ENCODE data around the gene HAPLN2. TPM values are rescaled to one million over a fixed set of nuclear protein-coding genes. Genes with fewer than 3 reads are reported as not detected.

HAPLN2 gene
- total RNA-seq, 1 experiment from 2014 or later: 0.21 TPM

DNA sequence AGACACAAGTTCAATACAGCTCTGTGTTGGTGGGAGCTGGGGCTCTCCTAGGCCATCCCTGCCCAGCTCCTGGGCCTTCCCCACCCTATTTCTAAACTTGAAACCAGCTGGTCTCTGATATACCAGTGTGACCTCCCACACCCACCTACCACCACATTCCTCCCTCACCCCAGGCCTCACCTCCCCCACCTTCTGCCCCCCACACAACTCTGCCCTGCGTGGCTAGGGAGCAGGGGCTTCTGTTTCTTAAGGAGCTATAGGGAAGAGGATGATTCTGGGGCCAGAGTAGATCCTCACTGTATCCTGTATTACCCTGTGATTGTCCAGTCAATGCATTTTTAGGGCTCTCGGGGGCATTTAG lies 41.5 kb downstream of the HAPLN2 start:
- Histone ChIP-seq H3K27ac (ENCODE audit: low read length) (peak overlapping the region; percentile 98), H3K36me3 (ENCODE audit: control insufficient read depth, insufficient read depth, low read length) (no peaks in the 10 kb centered on the region; the same call in 1 of the 2 replicates), H3K9me3 (ENCODE audit: control insufficient read depth, insufficient read depth, low read depth, low read length) (no peaks in the 10 kb centered on the region), H3K4me3 (ENCODE audit: low read depth in 2 of 2, low read length in 2 of 2) (peak overlapping the region; percentile 23 to 69), H3K27me3 (ENCODE audit: control insufficient read depth, insufficient read depth, low read length) (no peaks in the 10 kb centered on the region), H3K4me1 (ENCODE audit: control insufficient read depth, insufficient read depth, low read length) (peaks cover 67% of the 10 kb centered on the region)
- ChIA-PET CTCF (interaction anchor here (0.6 to 3.6 kb wide), 9 partner anchors 9 to 159 kb away, joined by 3 to 47 read pairs (median 6); partner anchors contain the start of gene NES), POLR2A (interaction anchor here (0.6 kb wide), 1 partner anchor 497 kb away, joined by 5 read pairs; no protein-coding TSS in a partner anchor)
- intact Hi-C loops (cut with micrococcal nuclease; ENCODE audit: unreplicated experiment): loop anchor here (1.0 kb wide), 1 partner anchor 17 kb away; the partner anchor contains the start of gene NES
- ATAC-seq (peak; percentile 14), DNase-seq (ENCODE audit: low read depth, low spot score) (no peak)
- TF ChIP-seq, protein P1, sequence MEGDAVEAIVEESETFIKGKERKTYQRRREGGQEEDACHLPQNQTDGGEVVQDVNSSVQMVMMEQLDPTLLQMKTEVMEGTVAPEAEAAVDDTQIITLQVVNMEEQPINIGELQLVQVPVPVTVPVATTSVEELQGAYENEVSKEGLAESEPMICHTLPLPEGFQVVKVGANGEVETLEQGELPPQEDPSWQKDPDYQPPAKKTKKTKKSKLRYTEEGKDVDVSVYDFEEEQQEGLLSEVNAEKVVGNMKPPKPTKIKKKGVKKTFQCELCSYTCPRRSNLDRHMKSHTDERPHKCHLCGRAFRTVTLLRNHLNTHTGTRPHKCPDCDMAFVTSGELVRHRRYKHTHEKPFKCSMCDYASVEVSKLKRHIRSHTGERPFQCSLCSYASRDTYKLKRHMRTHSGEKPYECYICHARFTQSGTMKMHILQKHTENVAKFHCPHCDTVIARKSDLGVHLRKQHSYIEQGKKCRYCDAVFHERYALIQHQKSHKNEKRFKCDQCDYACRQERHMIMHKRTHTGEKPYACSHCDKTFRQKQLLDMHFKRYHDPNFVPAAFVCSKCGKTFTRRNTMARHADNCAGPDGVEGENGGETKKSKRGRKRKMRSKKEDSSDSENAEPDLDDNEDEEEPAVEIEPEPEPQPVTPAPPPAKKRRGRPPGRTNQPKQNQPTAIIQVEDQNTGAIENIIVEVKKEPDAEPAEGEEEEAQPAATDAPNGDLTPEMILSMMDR (IDR thresholded peaks at IDR 0.05): no peak
- TF ChIP-seq SIN3A (IDR thresholded peaks at IDR 0.05; ENCODE audit: borderline replicate concordance, insufficient read depth, low read depth, low read length): no peak
- TF ChIP-seq, protein P2, sequence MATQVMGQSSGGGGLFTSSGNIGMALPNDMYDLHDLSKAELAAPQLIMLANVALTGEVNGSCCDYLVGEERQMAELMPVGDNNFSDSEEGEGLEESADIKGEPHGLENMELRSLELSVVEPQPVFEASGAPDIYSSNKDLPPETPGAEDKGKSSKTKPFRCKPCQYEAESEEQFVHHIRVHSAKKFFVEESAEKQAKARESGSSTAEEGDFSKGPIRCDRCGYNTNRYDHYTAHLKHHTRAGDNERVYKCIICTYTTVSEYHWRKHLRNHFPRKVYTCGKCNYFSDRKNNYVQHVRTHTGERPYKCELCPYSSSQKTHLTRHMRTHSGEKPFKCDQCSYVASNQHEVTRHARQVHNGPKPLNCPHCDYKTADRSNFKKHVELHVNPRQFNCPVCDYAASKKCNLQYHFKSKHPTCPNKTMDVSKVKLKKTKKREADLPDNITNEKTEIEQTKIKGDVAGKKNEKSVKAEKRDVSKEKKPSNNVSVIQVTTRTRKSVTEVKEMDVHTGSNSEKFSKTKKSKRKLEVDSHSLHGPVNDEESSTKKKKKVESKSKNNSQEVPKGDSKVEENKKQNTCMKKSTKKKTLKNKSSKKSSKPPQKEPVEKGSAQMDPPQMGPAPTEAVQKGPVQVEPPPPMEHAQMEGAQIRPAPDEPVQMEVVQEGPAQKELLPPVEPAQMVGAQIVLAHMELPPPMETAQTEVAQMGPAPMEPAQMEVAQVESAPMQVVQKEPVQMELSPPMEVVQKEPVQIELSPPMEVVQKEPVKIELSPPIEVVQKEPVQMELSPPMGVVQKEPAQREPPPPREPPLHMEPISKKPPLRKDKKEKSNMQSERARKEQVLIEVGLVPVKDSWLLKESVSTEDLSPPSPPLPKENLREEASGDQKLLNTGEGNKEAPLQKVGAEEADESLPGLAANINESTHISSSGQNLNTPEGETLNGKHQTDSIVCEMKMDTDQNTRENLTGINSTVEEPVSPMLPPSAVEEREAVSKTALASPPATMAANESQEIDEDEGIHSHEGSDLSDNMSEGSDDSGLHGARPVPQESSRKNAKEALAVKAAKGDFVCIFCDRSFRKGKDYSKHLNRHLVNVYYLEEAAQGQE (IDR thresholded peaks at IDR 0.05; ENCODE audit: insufficient read depth in 1 of 2, low read depth in 2 of 2, low read length in 1 of 2): no peak
- TF ChIP-seq POLR2AphosphoS5 (IDR thresholded peaks at IDR 0.05; ENCODE audit: low read depth, low read length): no peak
- TF ChIP-seq TCF7L2 (IDR thresholded peaks at IDR 0.05; ENCODE audit: low read depth, low read length): no peak
- in situ Hi-C loops (cut with HindIII; ENCODE audit: low pct_unique_long_range_greater_than_20kb, low sequenced_read_pairs): no loop called here
- BruUV-seq (replicated peaks): TSS peak; percentile 97

DNA sequence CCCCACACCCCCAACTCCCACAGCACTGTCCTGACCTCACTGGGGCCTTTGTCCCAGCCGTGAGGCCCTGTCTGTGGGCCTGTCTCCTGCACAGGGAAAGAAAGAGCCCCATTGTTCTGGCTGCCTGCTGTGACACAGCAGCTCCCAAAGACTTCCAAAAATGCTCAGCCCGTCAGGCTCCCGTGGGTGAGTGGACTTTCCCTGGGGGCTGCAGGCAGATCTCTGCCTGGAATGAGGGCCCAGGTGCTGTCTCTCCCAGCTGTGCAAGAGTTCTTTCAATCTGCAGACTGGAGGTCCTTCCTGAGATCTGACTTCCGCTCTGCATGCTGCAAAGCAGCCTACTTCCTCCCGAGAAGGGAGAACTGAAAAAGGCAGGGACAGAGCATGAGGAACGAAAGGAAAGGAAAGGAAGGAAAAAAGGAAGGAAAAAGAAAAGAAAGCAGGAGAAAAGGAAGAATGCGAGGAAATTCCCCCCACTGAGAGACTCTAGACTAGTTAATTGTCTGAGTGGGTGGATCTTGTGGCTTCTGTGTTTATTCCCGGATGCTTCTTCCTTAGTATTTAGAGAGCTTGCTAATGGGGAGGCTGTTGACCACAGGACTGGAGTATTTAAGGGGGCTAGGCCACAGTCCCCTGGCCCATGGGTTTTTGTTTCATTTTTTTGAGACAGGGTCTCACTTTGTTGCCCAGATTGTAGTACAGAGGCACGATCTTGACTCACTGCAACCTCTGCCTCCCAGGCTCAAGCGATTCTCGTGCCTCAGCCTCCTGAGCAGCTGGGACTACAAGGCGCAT lies 43.0 kb downstream of the HAPLN2 start:
- peak overlapping the region; percentile 98 for H3K27ac ChIP-seq (ENCODE audit: low read length)
- intact Hi-C loops (cut with micrococcal nuclease; ENCODE audit: unreplicated experiment): no loop called here
- in situ Hi-C loops (cut with HindIII; ENCODE audit: low pct_unique_long_range_greater_than_20kb, low sequenced_read_pairs): no loop called here
- H3K4me1 ChIP-seq (ENCODE audit: control insufficient read depth, insufficient read depth, low read length): peaks cover 78% of the 10 kb centered on the region
- H3K9me3 ChIP-seq (ENCODE audit: control insufficient read depth, insufficient read depth, low read depth, low read length): no peaks in the 10 kb centered on the region
- CTCF ChIA-PET: interaction anchor here (2.3 to 3.6 kb wide), 2 partner anchors 15 to 27 kb away, joined by 14 to 47 read pairs; partner anchors contain the start of gene NES
- BruUV-seq (replicated peaks): no TSS peak
- H3K4me3 ChIP-seq (ENCODE audit: low read depth in 2 of 2, low read length in 2 of 2): peak overlapping the region in 1 of 2 experiments; percentile 11; a peak in 1 of 4 replicates
- DNase-seq (ENCODE audit: low read depth, low spot score): no peak
- ATAC-seq: peak; percentile 15
- POLR2A ChIA-PET: interaction anchor here (1.1 kb wide), 1 partner anchor 58 kb away, joined by 5 read pairs; no protein-coding TSS in a partner anchor
- TF ChIP-seq, protein P2 (IDR thresholded peaks at IDR 0.05; ENCODE audit: insufficient read depth in 1 of 2, low read depth in 2 of 2, low read length in 1 of 2): no peak
- TF ChIP-seq SIN3A (IDR thresholded peaks at IDR 0.05; ENCODE audit: borderline replicate concordance, insufficient read depth, low read depth, low read length) (no peak), TCF7L2 (IDR thresholded peaks at IDR 0.05; ENCODE audit: low read depth, low read length) (no peak), POLR2AphosphoS5 (IDR thresholded peaks at IDR 0.05; ENCODE audit: low read depth, low read length) (no peak)
- TF ChIP-seq, protein P1 (IDR thresholded peaks at IDR 0.05): no peak
- H3K27me3 ChIP-seq (ENCODE audit: control insufficient read depth, insufficient read depth, low read length): no peaks in the 10 kb centered on the region
- H3K36me3 ChIP-seq (ENCODE audit: control insufficient read depth, insufficient read depth, low read length): no peaks in the 10 kb centered on the region; the same call in 1 of the 2 replicates
